ENCODE data around the gene MYO3A. TPM values are rescaled to one million over a fixed set of nuclear protein-coding genes. Genes with fewer than 3 reads are reported as not detected.
"Not testable (repeated sequence)": the region's sequence is repeated elsewhere in the genome, so short reads cannot be mapped to it uniquely, and the experiment has no call there.

The MYO3A gene
- total and polyA plus RNA-seq, 2 of the 4 experiments (the other 2 are of a cell fraction): not detected

- H3K56ac ChIP-seq (ENCODE audit: extremely low read depth, insufficient read depth, low read length); H3K79me1 ChIP-seq (ENCODE audit: low read depth in 1 of 2, low read length in 2 of 2); H2AK9ac ChIP-seq (replicated peaks; ENCODE audit: low read depth, low read length, poor library complexity); H3K4me1 ChIP-seq (ENCODE audit: control insufficient read depth, insufficient read depth, low read length); H2AFZ ChIP-seq (replicated peaks; ENCODE audit: low read length, poor library complexity); H3K27me3 ChIP-seq (ENCODE audit: control insufficient read depth, insufficient read depth, low read length); H3K9me3 ChIP-seq (ENCODE audit: control insufficient read depth, insufficient read depth, low read length); H4K91ac ChIP-seq (ENCODE audit: insufficient read depth, low read depth, low read length); H3K14ac ChIP-seq (replicated peaks; ENCODE audit: low read depth, low read length); H4K20me1 ChIP-seq (ENCODE audit: insufficient read depth, low read length); DNase-seq; ATAC-seq (ENCODE audit: low read depth); H2BK15ac ChIP-seq (ENCODE audit: low read depth, low read length); H3K4ac ChIP-seq (ENCODE audit: low read depth, low read length); H3K4me3 ChIP-seq (ENCODE audit: insufficient read depth, low read depth, low read length); H2BK120ac ChIP-seq (ENCODE audit: low read depth, low read length); H4K8ac ChIP-seq (ENCODE audit: low read depth in 2 of 2, low read length in 2 of 2); H3K23ac ChIP-seq (ENCODE audit: low read depth, low read length); H3K27ac ChIP-seq (ENCODE audit: insufficient read depth, low read length); H3K9me1 ChIP-seq (ENCODE audit: insufficient read depth, low read length); intact Hi-C loops (cut with micrococcal nuclease); H3K18ac ChIP-seq (ENCODE audit: low read depth, low read length); BruUV-seq (replicated peaks); H2AK5ac ChIP-seq (ENCODE audit: low read depth, low read length); H3K4me2 ChIP-seq (ENCODE audit: low read depth, low read length); H2BK5ac ChIP-seq (ENCODE audit: low read depth, low read length, poor library complexity, severe bottlenecking); H4K5ac ChIP-seq (ENCODE audit: low read depth, low read length); H3K36me3 ChIP-seq (ENCODE audit: control insufficient read depth, insufficient read depth, low read length); dilution Hi-C loops (cut with HindIII; ENCODE audit: low sequenced_read_pairs, unreplicated experiment); CTCF ChIA-PET; POLR2A ChIA-PET (ENCODE audit: unreplicated experiment); H3K9ac ChIP-seq (ENCODE audit: low read depth, low read length); H2BK20ac ChIP-seq (ENCODE audit: low read depth, low read length); in situ Hi-C loops (cut with MboI; ENCODE audit: low sequenced_read_pairs): not testable (repeated sequence)
- no CpG with 5 or more reads among the region's 7 CpGs for WGBS, 2 experiments (ENCODE audit: extremely low coverage in 2 of 2, insufficient read length in 1 of 2)
Measured at GRCh38 chr10:26080971-26081370, 146.9 kb downstream of the MYO3A start.
